Common myeloid progenitor, CD34-positive (primary cell): ENCODE results near the gene BCO1.

Source experiments
- CTCF ChIA-PET: fragments of 350-600 bp; sonication (Branson Sonifier 250); formaldehyde crosslinking; loops from one replicate; lab custom pipeline; 2021; ENCODE audit warnings: antibody characterized with exemption; lab: Charles Lee
- POLR2A ChIA-PET: fragments of 350-600 bp; sonication (Branson Sonifier 250); formaldehyde crosslinking; loops from one replicate; lab custom pipeline; 2021; ENCODE audit warnings: antibody characterized with exemption; lab: Charles Lee
- DNase-seq, 3 donors: peaks; one replicate each; pipeline versions ENCODE4 v3.0.0 to v3.0.0-alpha.2; 2013
- H3K27ac ChIP-seq, 2 experiments: 1 replicate in 1 of 2; 2 replicates in 1 of 2; pipeline ENCODE4 v1.7.0; 2013; ENCODE audit warnings: inconsistent platforms in 2 of 2, low read length in 2 of 2, mild to moderate bottlenecking in 2 of 2, low read depth in 1 of 2, moderate library complexity in 1 of 2; ENCODE audit not compliant: severe bottlenecking in 2 of 2, insufficient read depth in 1 of 2, poor library complexity in 1 of 2
- H3K27me3 ChIP-seq, 5 experiments: replicated peaks in 2 of 5; 1 replicate in 3 of 5; 2 replicates in 2 of 5; pipeline versions ENCODE4 v1.6.1 to v1.7.0; 2013; ENCODE audit warnings: low read length in 4 of 5, mild to moderate bottlenecking in 2 of 5, moderate library complexity in 2 of 5, inconsistent platforms in 1 of 5; ENCODE audit not compliant: insufficient read depth in 5 of 5, control insufficient read depth in 4 of 5
- H3K36me3 ChIP-seq, 4 experiments: 1 replicate in 2 of 4; 2 replicates in 2 of 4; pipeline versions ENCODE4 v1.6.1 to v1.7.0; 2013; ENCODE audit warnings: low read length in 3 of 4, control low read depth in 1 of 4, mild to moderate bottlenecking in 1 of 4; ENCODE audit not compliant: control insufficient read depth in 4 of 4, insufficient read depth in 4 of 4
- H3K4me1 ChIP-seq, 4 experiments: 1 replicate in 3 of 4; 2 replicates in 1 of 4; pipeline versions ENCODE4 v1.6.1 to v1.7.1; 2013; ENCODE audit warnings: low read length in 3 of 4, mild to moderate bottlenecking in 3 of 4, control low read depth in 1 of 4, inconsistent platforms in 1 of 4, moderate library complexity in 1 of 4; ENCODE audit not compliant: control insufficient read depth in 4 of 4, insufficient read depth in 4 of 4; ENCODE audit errors: control extremely low read depth in 1 of 4
- H3K4me3 ChIP-seq, 7 experiments: 1 replicate in 4 of 7; 2 replicates in 3 of 7; pipeline versions ENCODE4 v1.5.1 to v1.7.0; 2013; ENCODE audit warnings: mild to moderate bottlenecking in 7 of 7, low read length in 6 of 7, moderate library complexity in 6 of 7, inconsistent platforms in 2 of 7, low read depth in 2 of 7, control low read depth in 1 of 7; ENCODE audit not compliant: insufficient read depth in 4 of 7, control insufficient read depth in 1 of 7; ENCODE audit errors: extremely low read depth in 1 of 7
- H3K9me3 ChIP-seq, 5 experiments: 1 replicate in 4 of 5; 2 replicates in 1 of 5; pipeline versions ENCODE4 v1.6.1 to v1.7.1; 2013; ENCODE audit warnings: low read length in 4 of 5, mild to moderate bottlenecking in 2 of 5, inconsistent platforms in 1 of 5, low read depth in 1 of 5, moderate library complexity in 1 of 5; ENCODE audit not compliant: control insufficient read depth in 4 of 5, insufficient read depth in 2 of 5; ENCODE audit errors: control extremely low read depth in 1 of 5
- WGBS: methylation state at CpG from one replicate; pipeline ENCODE4 v1.1.5; 2013; ENCODE audit not compliant: insufficient coverage; 5-methylcytosine and 5-hydroxymethylcytosine counted together

Gene BCO1

GRCh38 chr16:81314603-81315270, 76.2 kb downstream of the BCO1 start, which contains the start of gene GAN:
TSS of gene GAN (plus strand) at chr16:81314962. CDS start at chr16:81315114, 152 bp downstream.
- 0% methylated on average over 61 of the region's 75 CpGs for WGBS
- Histone ChIP-seq H3K4me3 (peak within 1 kb of the TSS; percentile 83 to 95 (median 89)), H3K36me3 (no peaks in the 10 kb centered on the region), H3K4me1 (peaks cover 13 to 20% (median 16%) of the 10 kb centered on the region in 4 experiments), H3K27ac (peak within 1 kb of the TSS in 1 of 2 experiments; percentile 81), H3K27me3 (no peaks in the 10 kb centered on the region), H3K9me3 (no peaks in the 10 kb centered on the region)
- CTCF ChIA-PET: interaction anchor here (1.0 to 2.1 kb wide), 5 partner anchors 12 to 110 kb away, joined by 3 to 5 read pairs (median 5); no protein-coding TSS in a partner anchor
- POLR2A ChIA-PET: interaction anchor here (0.8 kb wide), 1 partner anchor 410 kb away, joined by 4 read pairs; no protein-coding TSS in a partner anchor
- peak; percentile 96 to 98 (median 98) for DNase-seq

GRCh38 chr16:81315271-81316175, 77.0 kb downstream of the BCO1 start:
- no peaks in the 10 kb centered on the region for H3K36me3 ChIP-seq
- H3K4me3 ChIP-seq: peak overlapping the region; percentile 83 to 95 (median 89)
- H3K9me3 ChIP-seq: no peaks in the 10 kb centered on the region
- ChIA-PET POLR2A (no interaction called here), CTCF (interaction anchor here (0.8 to 1.9 kb wide), 3 partner anchors 12 to 50 kb away, joined by 3 to 5 read pairs (median 4); no protein-coding TSS in a partner anchor)
- H3K4me1 ChIP-seq: peaks cover 13 to 20% (median 16%) of the 10 kb centered on the region in 4 experiments
- WGBS: 0% methylated on average over 71 of the region's 88 CpGs
- H3K27me3 ChIP-seq: no peaks in the 10 kb centered on the region
- H3K27ac ChIP-seq: peak overlapping the region in 1 of 2 experiments; percentile 81
- DNase-seq: peak; percentile 23 to 63 (median 50)

GRCh38 chr16:81316176-81316496, 77.6 kb downstream of the BCO1 start:
- Histone ChIP-seq H3K27me3 (no peaks in the 10 kb centered on the region), H3K4me3 (peak overlapping the region in 6 of 7 experiments; percentile 83 to 95 (median 88)), H3K4me1 (peaks cover 13 to 20% (median 16%) of the 10 kb centered on the region in 4 experiments), H3K36me3 (no peaks in the 10 kb centered on the region), H3K27ac (no peak overlapping the region), H3K9me3 (no peaks in the 10 kb centered on the region)
- 100% methylated on average over 2 of the region's 5 CpGs for WGBS
- CTCF ChIA-PET: interaction anchor here (0.8 to 1.1 kb wide), 2 partner anchors 16 to 50 kb away, joined by 3 to 4 read pairs; no protein-coding TSS in a partner anchor
- POLR2A ChIA-PET: no interaction called here
- peak in 1 of 3 donors; percentile 14 for DNase-seq

- Histone ChIP-seq H3K36me3 (no peaks in the 10 kb centered on the region), H3K9me3 (no peaks in the 10 kb centered on the region), H3K4me1 (peaks cover 12 to 16% (median 13%) of the 10 kb centered on the region in 4 experiments), H3K4me3 (no peak overlapping the region), H3K27me3 (no peaks in the 10 kb centered on the region), H3K27ac (no peak overlapping the region)
- 100% methylated on average over 4 of the region's 7 CpGs for WGBS
- POLR2A ChIA-PET: interaction anchor here (0.6 kb wide), 1 partner anchor 281 kb away, joined by 3 read pairs; no protein-coding TSS in a partner anchor
- CTCF ChIA-PET: interaction anchor here (1.2 kb wide), 1 partner anchor 45 kb away, joined by 3 read pairs; no protein-coding TSS in a partner anchor
- DNase-seq: no peak
Measured at GRCh38 chr16:81318711-81319110, 80.2 kb downstream of the BCO1 start.

- no peak overlapping the region for H3K4me3 ChIP-seq
- 75% methylated on average over 4 of the region's 6 CpGs for WGBS
- no peaks in the 10 kb centered on the region for H3K9me3 ChIP-seq
- H3K36me3 ChIP-seq: peaks cover 0 to under 1% (median 0%) of the 10 kb centered on the region in 4 experiments
- DNase-seq: no peak
- ChIA-PET CTCF (interaction anchor here (1.0 kb wide), 1 partner anchor 30 kb away, joined by 4 read pairs; no protein-coding TSS in a partner anchor), POLR2A (no interaction called here)
- peaks cover 5 to 10% (median 7%) of the 10 kb centered on the region in 4 experiments for H3K4me1 ChIP-seq
- no peak overlapping the region for H3K27ac ChIP-seq
- H3K27me3 ChIP-seq: no peaks in the 10 kb centered on the region
Measured at GRCh38 chr16:81319221-81319912, 80.9 kb downstream of the BCO1 start.

- H3K36me3 ChIP-seq: peaks cover 0 to 7% (median 0%) of the 10 kb centered on the region in 4 experiments
- DNase-seq: no peak
- ChIA-PET CTCF (interaction anchor here (1.1 kb wide), 1 partner anchor 31 kb away, joined by 3 read pairs; no protein-coding TSS in a partner anchor), POLR2A (no interaction called here)
- no peaks in the 10 kb centered on the region for H3K27me3 ChIP-seq
- no peak overlapping the region for H3K27ac ChIP-seq
- H3K4me3 ChIP-seq: no peak overlapping the region
- H3K4me1 ChIP-seq: peaks cover 2 to 6% (median 2%) of the 10 kb centered on the region in 4 experiments
- WGBS: no CpG with 5 or more reads among the region's 2 CpGs
- no peaks in the 10 kb centered on the region for H3K9me3 ChIP-seq
Measured at GRCh38 chr16:81321039-81321438, 82.5 kb downstream of the BCO1 start.
